Measurements from ENCODE around the gene PSMD1. TPM values are rescaled to one million over a fixed set of nuclear protein-coding genes. Genes with fewer than 3 reads are reported as not detected.

Gene PSMD1
- polyA plus RNA-seq, 1 donor from 2014 or later: 83.8 TPM

GRCh38 chr2:231210782-231211181 is 154.1 kb downstream of the PSMD1 start:
- H3K9me2 ChIP-seq (ENCODE audit: insufficient read depth, low read length): no peaks in the 10 kb centered on the region
- H3K27ac ChIP-seq (ENCODE audit: low read length): no peak overlapping the region
- H2AFZ ChIP-seq (ENCODE audit: low read depth, low read length): no peak overlapping the region
- no peaks in the 10 kb centered on the region for H3K9me3 ChIP-seq (ENCODE audit: low read length)
- TF ChIP-seq CTCF (IDR thresholded peaks at IDR 0.05; ENCODE audit: poor library complexity, severe bottlenecking) (no peak), EP300 (conservative IDR thresholded peaks at IDR 0.05; ENCODE audit: poor library complexity, severe bottlenecking) (no peak), EZH2 (IDR thresholded peaks at IDR 0.05; ENCODE audit: borderline replicate concordance, insufficient read depth, low read length, poor library complexity, severe bottlenecking) (no peak), RAD21 (conservative IDR thresholded peaks at IDR 0.05) (no peak), REST (IDR thresholded peaks at IDR 0.05; ENCODE audit: borderline replicate concordance) (no peak), POLR2AphosphoS5 (IDR thresholded peaks at IDR 0.05) (no peak), TAF1 (IDR thresholded peaks at IDR 0.05; ENCODE audit: low read depth) (no peak), MXI1 (conservative IDR thresholded peaks at IDR 0.05; ENCODE audit: poor library complexity, severe bottlenecking) (no peak), SMC3 (conservative IDR thresholded peaks at IDR 0.05; ENCODE audit: poor library complexity) (no peak)
- H3F3A ChIP-seq (ENCODE audit: insufficient read depth, low read length, poor library complexity, severe bottlenecking): no peaks in the 10 kb centered on the region
- no peaks in the 10 kb centered on the region for H3K79me2 ChIP-seq (replicated peaks; ENCODE audit: insufficient read depth, low read length)
- H3K27me3 ChIP-seq (ENCODE audit: insufficient read depth, low read depth, low read length): no peaks in the 10 kb centered on the region
- no peak overlapping the region for H3K9ac ChIP-seq (ENCODE audit: low read length)
- no peak overlapping the region for H3K4me2 ChIP-seq (ENCODE audit: low read length)
- no peaks in the 10 kb centered on the region for H4K20me1 ChIP-seq (ENCODE audit: insufficient read depth)
- no peak overlapping the region for H3K4me3 ChIP-seq (ENCODE audit: low read length)
- H3K36me3 ChIP-seq (ENCODE audit: insufficient read depth, low read length): no peaks in the 10 kb centered on the region

GRCh38 chr2:231211486-231211885 is 154.8 kb downstream of the PSMD1 start:
- Histone ChIP-seq H4K20me1 (ENCODE audit: insufficient read depth) (no peaks in the 10 kb centered on the region), H3K79me2 (replicated peaks; ENCODE audit: insufficient read depth, low read length) (no peaks in the 10 kb centered on the region), H3F3A (ENCODE audit: insufficient read depth, low read length, poor library complexity, severe bottlenecking) (no peaks in the 10 kb centered on the region), H3K27me3 (ENCODE audit: insufficient read depth, low read depth, low read length) (no peaks in the 10 kb centered on the region), H3K36me3 (ENCODE audit: insufficient read depth, low read length) (no peaks in the 10 kb centered on the region), H3K9me3 (ENCODE audit: low read length) (no peaks in the 10 kb centered on the region), H2AFZ (ENCODE audit: low read depth, low read length) (no peak overlapping the region), H3K9ac (ENCODE audit: low read length) (no peak overlapping the region), H3K4me3 (ENCODE audit: low read length) (no peak overlapping the region), H3K27ac (ENCODE audit: low read length) (no peak overlapping the region), H3K9me2 (ENCODE audit: insufficient read depth, low read length) (no peaks in the 10 kb centered on the region), H3K4me2 (ENCODE audit: low read length) (no peak overlapping the region)
- no peak for TF ChIP-seq EZH2 (IDR thresholded peaks at IDR 0.05; ENCODE audit: borderline replicate concordance, insufficient read depth, low read length, poor library complexity, severe bottlenecking)
